ENCODE measurements around the gene LRG1.

LRG1 gene, protein sequence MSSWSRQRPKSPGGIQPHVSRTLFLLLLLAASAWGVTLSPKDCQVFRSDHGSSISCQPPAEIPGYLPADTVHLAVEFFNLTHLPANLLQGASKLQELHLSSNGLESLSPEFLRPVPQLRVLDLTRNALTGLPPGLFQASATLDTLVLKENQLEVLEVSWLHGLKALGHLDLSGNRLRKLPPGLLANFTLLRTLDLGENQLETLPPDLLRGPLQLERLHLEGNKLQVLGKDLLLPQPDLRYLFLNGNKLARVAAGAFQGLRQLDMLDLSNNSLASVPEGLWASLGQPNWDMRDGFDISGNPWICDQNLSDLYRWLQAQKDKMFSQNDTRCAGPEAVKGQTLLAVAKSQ

DNA sequence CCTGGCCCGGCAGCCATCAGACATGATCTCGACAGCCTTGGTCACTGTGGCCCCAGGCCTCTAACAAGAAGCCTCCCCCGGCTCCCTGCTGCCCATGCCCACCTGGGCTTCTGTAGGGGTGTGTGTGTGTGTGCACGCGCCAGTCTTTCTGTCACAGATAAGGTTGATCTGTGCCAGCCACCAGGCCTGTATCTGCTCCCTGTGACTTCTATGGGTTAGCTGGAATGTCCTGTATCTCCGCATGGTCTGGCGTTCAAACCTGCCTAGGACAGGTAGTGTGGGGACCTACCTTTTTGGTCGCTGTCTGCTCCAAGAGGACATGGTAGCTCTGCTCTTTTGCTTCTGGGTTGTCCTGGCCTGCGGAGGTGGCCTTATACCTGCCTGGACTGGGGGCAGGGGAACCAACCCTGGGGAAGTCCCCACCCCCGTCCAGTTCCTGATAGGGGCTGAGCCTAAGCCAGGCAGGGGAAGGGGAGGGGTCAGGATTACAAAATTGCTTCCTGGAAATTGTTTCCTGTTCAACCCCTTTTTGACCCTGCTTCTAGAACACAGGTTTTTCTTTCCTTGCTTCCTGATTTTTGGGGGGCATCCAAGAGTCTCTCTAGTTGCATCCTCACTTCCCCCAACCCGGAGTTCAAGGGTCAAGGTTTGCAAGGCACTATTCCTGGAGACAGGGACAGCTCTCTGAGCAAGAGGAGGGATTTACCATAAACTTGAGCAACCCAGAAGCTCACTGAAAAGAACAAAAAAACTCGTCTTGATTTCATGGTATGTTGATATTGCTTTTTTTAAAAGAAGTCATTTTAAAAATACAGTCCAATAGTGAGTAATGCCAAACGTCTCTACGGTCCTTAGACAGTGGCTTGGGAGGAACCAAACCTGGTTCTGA lies at the start of gene LRG1:
Gene LRG1 (minus strand): TSS at position 344 of the 889 bp plus-strand sequence. CDS start 23 bp downstream, at position 321.
- no peak for DNase-seq (ENCODE audit: low read depth in 2 of 2)

DNA sequence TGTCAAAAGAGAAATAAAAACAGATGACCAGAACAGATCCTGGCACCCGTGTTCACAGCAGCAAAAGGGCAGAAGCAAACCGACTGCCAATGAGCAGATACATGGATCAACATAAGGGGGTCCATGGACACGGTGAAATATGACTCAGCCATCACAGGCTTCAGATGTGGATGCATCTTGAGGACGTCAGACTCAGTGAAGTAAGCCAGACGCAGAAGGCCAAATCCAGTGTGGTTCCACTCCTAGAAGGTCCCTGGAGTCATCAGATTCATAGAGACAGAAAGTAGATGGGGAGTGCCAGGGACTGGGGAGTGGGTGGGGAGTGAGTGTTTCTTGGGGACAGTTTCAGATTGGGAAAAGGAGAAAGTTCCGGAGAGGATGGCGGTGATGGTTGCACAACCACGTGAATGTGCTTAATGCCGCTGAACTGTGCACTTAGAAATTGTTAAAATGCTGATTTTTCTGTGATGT lies 48.5 kb upstream of the LRG1 start:
- no peak for DNase-seq (ENCODE audit: low read depth in 2 of 2)

DNA sequence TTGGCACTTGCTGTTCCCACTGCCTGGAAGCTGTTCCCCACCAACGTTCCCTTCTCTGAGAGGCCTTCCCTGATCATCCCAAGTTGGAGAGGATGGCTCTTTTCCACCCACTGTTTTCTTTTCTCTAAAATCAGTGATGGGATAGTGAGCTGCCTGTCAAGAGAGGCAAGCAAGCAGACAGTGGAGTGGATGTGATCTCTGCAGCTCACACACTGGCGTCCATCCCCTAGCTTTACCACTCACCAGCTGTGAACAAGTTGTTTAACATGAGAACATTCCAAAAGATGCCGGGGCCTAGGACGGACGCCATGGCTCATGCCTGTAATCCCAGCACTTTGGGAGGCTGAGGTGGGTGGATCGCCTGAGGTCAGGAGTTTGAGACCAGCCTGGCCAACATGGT lies 47.7 kb upstream of the LRG1 start:
- DNase-seq (ENCODE audit: low read depth in 2 of 2) = no peak

- no peak for DNase-seq (ENCODE audit: low read depth in 2 of 2)
These were observed 46.9 kb upstream of the LRG1 start for GRCh38 chr19:4586691-4587090.

- no peak for DNase-seq (ENCODE audit: low read depth in 2 of 2)
These were observed 46.4 kb upstream of the LRG1 start for GRCh38 chr19:4586245-4586644.

GRCh38 chr19:4585556-4585955 lies 45.7 kb upstream of the LRG1 start:
- no peak for DNase-seq (ENCODE audit: low read depth in 2 of 2)

GRCh38 chr19:4584670-4585460 lies 45.0 kb upstream of the LRG1 start:
- DNase-seq (ENCODE audit: low read depth in 2 of 2) = no peak

GRCh38 chr19:4583961-4584669 lies 44.3 kb upstream of the LRG1 start:
- no peak for DNase-seq (ENCODE audit: low read depth in 2 of 2)

GRCh38 chr19:4582980-4583842 lies 43.4 kb upstream of the LRG1 start:
- DNase-seq (ENCODE audit: low read depth in 2 of 2) = no peak

DNA sequence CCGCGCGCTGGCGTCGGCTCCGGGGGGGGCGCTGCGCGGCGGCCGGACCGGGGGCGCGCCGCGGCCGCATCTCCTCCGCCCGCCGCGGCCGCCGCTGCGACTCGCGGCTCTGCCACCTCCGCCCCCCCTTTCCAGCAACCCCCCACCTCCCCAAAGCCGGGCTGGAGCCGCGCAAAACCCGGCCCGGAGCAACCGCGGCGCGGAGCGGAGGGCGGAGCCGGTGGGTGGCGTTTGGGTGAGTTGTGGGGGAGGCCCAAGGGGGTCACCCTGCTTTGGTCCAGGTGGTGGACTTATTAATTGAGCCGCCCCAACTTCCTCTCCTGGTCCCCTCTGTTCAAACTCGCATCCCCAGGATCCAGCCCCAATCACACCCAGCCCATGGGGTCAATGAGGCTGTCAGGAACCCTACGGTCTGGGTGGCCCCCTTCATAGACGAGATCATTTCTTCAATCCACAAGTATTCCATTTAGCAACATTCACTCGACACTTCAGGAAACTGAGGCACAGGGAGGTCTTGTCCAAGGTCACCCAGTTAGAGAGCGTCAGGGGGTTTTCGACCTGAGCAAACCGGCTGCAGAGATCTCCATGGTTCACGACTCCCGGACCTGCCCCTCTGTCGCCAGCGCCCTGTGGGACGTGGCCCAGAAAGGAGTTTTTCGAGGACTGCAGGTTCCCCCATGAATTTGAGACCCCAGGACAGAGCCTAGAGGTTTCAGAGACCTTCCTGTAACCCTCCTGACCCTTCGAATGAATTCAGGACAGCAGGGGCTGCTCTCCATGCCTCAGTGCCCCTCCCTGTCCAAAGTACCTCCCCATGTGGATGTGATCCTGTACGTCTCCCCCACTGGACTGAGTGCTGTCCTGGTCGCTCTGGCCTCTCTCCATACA lies 42.1 kb upstream of the LRG1 start:
- DNase-seq (ENCODE audit: low read depth in 2 of 2) = no peak

DNA sequence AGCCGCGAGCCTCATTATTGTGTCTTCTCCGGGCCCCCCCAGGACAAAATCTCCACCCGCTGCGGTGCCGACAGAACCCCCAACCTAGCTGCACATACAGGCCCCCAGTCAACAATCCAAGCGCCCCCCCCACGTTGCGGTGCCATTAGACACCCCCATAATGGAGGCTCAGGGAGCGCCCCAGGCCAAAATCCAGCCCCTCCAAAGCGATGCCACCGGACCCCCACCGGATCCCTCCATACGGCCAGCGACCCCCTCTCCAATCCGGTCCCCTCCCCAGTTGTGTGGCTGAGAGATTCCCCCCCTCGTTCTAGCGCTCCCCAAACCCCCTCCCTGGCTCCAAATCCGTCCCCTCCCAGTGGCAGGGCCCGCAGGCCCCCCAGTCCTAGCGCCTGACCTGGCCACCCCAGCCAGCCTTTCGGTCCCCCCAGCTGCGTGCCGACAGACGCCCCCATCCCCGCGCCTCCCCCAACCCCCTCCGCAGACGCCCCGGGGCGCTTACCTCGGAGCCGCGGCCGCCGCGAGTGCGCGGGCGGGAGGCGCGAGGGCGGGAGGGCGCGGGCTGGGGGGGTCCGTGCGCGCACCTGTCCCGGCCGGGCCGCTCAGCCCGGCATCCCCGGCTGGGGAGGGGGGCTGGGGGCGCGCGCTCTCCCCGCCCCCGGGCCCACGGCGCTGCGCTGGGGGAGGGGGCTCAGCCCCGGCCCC lies 41.3 kb upstream of the LRG1 start:
- no peak for DNase-seq (ENCODE audit: low read depth in 2 of 2)

- DNase-seq (ENCODE audit: low read depth in 2 of 2) = no peak
These were observed 40.4 kb upstream of the LRG1 start for GRCh38 chr19:4580021-4580901.

GRCh38 chr19:4579389-4579788 lies 39.6 kb upstream of the LRG1 start:
- DNase-seq (ENCODE audit: low read depth in 2 of 2) = no peak

DNA sequence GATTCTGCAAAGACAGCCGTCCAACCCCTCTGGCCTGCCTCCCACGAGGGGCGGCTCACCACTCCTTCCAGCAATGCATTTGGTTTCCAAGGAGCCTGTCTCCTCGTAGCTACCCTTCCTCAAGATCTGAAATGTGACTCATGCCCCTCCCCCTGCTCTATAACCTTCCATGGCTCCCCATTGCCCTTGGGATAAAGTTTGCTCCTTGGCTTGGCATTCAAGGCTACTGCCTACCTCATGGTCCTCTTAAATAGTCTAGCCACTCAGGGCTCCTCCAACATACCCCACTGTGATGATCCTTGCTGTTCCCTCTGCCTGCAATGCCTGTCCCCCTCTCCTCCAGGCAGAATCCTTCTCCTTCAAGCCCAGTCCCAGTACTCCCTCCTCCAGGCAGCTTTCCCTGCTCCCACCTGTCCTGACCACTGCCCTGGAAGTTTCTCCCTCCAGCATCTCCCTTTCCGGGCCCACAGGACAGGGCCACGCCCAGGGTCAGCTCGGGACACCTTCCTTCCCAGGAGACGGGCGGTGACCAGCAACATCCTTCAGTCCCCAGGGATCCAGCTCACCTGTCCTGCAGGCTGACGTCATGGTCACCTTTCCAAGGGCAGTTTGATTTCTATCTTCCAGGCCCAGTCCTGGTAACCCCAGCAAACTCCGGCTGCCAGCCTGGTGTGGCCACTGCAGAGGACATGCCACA lies 38.9 kb upstream of the LRG1 start:
- DNase-seq (ENCODE audit: low read depth in 2 of 2) = no peak

- DNase-seq (ENCODE audit: low read depth in 2 of 2) = no peak
These were observed 37.4 kb upstream of the LRG1 start for GRCh38 chr19:4577020-4577782.

All from stimulated activated CD4-positive, alpha-beta T cell treated with anti-CD3 and anti-CD28 coated beads, Interleukin-15, amount 100 ng/mL, for 48 hours (primary cell).